Thyroid gland (tissue), 4 donors: ENCODE measurements around the gene RAB18. TPM values are rescaled to one million over a fixed set of nuclear protein-coding genes. Genes with fewer than 3 reads are reported as not detected.
A peak's percentile ranks its signal among the peaks of the same experiment; 100 is the strongest.

Experiments used
- DNase-seq, 2 donors: peaks; one replicate each; pipeline ENCODE4 v3.0.0-alpha.2; 2019
- H3K27ac ChIP-seq, 3 donors: fragments of 200-600 bp; sonication (generic); 1 replicate in 2 of 3; 2 replicates in 1 of 3; pipeline ENCODE4 v1.5.1; 2016 to 2019; ENCODE audit warnings: mild to moderate bottlenecking in 1 of 3, moderate library complexity in 1 of 3
- H3K27me3 ChIP-seq: fragments of 200-600 bp; sonication (generic); one replicate; pipeline ENCODE4 v1.5.1; 2019
- H3K36me3 ChIP-seq, 2 donors: fragments of 200-600 bp; sonication (generic); one replicate each; pipeline ENCODE4 v1.5.1; 2016 to 2019
- H3K4me1 ChIP-seq, 2 donors: fragments of 200-600 bp; sonication (generic); one replicate each; pipeline ENCODE4 v1.5.1; 2017 to 2019
- H3K4me3 ChIP-seq, 3 donors: fragments of 200-600 bp; sonication (generic); replicated peaks in 1 of 3; 1 replicate in 2 of 3; 2 replicates in 1 of 3; pipeline ENCODE4 v1.5.1; 2016; ENCODE audit warnings: mild to moderate bottlenecking in 1 of 3
- H3K9me3 ChIP-seq: fragments of 200-600 bp; sonication (generic); one replicate; pipeline ENCODE4 v1.5.1; 2017
- POLR2A ChIP-seq, 2 donors: fragments of 450-650 bp; IDR thresholded peaks; one replicate each; pipeline ENCODE4 v1.6.1; 2017; ENCODE audit warnings: antibody characterized with exemption in 2 of 2, mild to moderate bottlenecking in 2 of 2, moderate library complexity in 1 of 2
- WGBS, 2 donors: methylation state at CpG; one replicate each; pipeline ENCODE4 v1.1.5; 2017; 5-methylcytosine and 5-hydroxymethylcytosine counted together
- intact Hi-C: fragments of 100-400 bp; cut with DNase I; formaldehyde crosslinking; loops from one replicate; pipeline ENCODE4 v1.15.1; 2023
- total RNA-seq, 4 donors: library from RNA; depleted of rRNA; stranded (reverse); fragments of >200 nt; gene quantifications; one replicate each; pipeline ENCODE4 v1.2.3, GENCODE V29; 2016
- TF ChIP-seq, protein P1 (sequence below), 6 experiments: fragments of 200-600 bp in 3 of 6; fragments of 450-650 bp in 3 of 6; sonication (generic) in 3 of 6; IDR thresholded peaks; one replicate each; pipeline ENCODE4 v1.5.1; 2016 to 2019; ENCODE audit warnings: antibody characterized with exemption in 6 of 6, mild to moderate bottlenecking in 2 of 6, inconsistent platforms in 1 of 6, moderate library complexity in 1 of 6

Gene RAB18
- total RNA-seq, 4 donors from 2014 or later, result 58.9 to 86.0 (median 72.8) TPM

DNA sequence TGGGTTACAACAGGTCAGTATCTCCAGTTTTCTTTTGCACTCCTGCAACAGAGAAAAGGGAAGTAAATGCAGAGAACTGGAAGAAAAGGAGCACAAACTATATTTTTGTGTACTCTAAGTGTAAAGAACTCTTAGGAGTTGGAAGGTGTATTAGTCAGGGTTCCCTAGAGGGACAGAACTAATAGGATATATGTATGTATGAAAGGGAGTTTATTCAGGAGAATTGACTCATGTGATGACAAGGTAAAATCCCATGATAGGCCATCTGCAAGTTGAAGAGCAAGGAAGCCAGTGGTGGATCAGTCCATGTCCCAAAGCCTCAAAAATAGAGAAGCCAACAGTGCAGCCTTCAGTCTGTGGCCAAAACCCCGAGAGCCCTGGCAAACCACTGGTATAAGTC is 22.6 kb upstream of the RAB18 start:
- Histone ChIP-seq H3K27me3 (no peaks in the 10 kb centered on the region), H3K4me1 (no peaks in the 10 kb centered on the region), H3K27ac (no peak overlapping the region), H3K36me3 (no peaks in the 10 kb centered on the region), H3K9me3 (no peaks in the 10 kb centered on the region), H3K4me3 (no peak overlapping the region)
- intact Hi-C loops, result no loop called here
- TF ChIP-seq, protein P1, sequence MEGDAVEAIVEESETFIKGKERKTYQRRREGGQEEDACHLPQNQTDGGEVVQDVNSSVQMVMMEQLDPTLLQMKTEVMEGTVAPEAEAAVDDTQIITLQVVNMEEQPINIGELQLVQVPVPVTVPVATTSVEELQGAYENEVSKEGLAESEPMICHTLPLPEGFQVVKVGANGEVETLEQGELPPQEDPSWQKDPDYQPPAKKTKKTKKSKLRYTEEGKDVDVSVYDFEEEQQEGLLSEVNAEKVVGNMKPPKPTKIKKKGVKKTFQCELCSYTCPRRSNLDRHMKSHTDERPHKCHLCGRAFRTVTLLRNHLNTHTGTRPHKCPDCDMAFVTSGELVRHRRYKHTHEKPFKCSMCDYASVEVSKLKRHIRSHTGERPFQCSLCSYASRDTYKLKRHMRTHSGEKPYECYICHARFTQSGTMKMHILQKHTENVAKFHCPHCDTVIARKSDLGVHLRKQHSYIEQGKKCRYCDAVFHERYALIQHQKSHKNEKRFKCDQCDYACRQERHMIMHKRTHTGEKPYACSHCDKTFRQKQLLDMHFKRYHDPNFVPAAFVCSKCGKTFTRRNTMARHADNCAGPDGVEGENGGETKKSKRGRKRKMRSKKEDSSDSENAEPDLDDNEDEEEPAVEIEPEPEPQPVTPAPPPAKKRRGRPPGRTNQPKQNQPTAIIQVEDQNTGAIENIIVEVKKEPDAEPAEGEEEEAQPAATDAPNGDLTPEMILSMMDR (IDR thresholded peaks at IDR 0.05), result no peak
- TF ChIP-seq POLR2A (IDR thresholded peaks at IDR 0.05), result no peak
- WGBS, 2 donors, result 74 to 89% methylated on average over 1 of the region's 1 CpG
- no peak for DNase-seq

DNA sequence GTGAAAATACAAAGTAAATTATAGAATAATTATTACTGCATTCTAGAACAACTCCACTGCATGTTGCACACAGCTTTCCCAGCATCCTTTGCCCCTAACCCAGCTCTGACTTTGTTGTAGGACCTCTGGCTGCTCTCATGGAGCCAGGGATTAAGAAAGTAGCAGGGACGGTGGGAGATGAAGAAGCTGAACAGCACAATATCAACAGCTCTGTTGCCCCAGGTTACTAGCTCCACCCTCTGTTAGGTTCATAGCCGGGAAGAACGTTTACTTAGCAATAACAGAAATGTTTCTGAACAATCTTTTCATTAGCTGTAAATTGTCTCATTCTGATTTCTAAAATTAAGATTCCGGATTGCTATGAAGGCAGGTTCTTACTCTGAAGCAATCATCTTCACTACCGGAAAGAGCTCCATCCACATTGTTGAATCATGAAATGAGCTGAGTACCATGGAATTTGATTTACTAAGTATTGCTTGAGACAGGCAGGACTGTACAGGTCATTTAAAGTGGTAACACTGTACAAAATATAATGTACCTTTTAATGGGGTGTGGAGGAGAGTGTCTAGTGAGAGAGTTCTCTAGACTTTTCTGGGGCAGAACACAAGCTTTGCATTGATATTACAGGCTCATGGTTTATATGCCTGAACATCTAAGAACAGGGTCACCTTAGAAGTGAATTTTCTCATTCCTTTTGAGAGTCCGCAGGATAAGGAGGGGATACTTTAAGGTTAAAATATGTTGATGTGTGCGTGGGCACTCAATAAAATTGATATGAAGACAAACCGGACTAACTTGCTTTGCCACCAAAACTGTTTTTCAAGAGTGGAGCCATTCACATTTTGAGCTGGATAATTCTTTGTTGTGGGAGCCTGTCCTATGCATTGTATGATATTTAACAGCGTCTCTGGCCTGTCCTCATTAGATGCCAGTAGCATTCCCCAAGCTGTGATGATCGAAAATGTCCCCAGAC is 20.8 kb upstream of the RAB18 start:
- 31 to 33% methylated on average over 10 of the region's 10 CpGs for WGBS, 2 donors
- Histone ChIP-seq H3K27ac (no peak overlapping the region), H3K36me3 (no peaks in the 10 kb centered on the region), H3K9me3 (no peaks in the 10 kb centered on the region), H3K4me3 (no peak overlapping the region), H3K4me1 (no peaks in the 10 kb centered on the region), H3K27me3 (no peaks in the 10 kb centered on the region)
- DNase-seq, result peak in 1 of 2 donors; percentile 22
- TF ChIP-seq, protein P1 (IDR thresholded peaks at IDR 0.05), result no peak
- TF ChIP-seq POLR2A (IDR thresholded peaks at IDR 0.05), result no peak
- intact Hi-C loops, result no loop called here

DNA sequence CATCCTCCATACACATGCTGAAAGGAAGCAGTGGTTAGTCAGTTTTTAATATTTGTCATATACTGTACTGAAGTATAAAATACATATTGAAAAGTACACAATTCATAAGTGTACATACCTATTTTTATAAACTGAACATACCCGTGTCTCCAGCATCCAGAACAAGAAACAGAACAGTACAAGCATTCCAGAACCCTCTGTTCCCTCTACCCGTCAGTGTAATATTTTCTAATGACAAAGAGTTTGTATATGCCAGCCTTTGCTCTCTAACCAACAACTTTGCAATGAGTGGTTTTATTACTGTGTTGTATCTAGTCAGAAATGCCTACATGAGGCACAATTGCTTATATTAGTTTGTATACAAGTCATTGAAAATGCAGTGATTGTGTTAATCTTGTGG is 18.7 kb upstream of the RAB18 start:
- DNase-seq, result no peak
- intact Hi-C loops, result no loop called here
- TF ChIP-seq POLR2A (IDR thresholded peaks at IDR 0.05), result no peak
- TF ChIP-seq, protein P1 (IDR thresholded peaks at IDR 0.05), result no peak
- Histone ChIP-seq H3K27me3 (no peaks in the 10 kb centered on the region), H3K4me3 (no peak overlapping the region), H3K27ac (no peak overlapping the region), H3K9me3 (no peaks in the 10 kb centered on the region), H3K4me1 (no peaks in the 10 kb centered on the region), H3K36me3 (no peaks in the 10 kb centered on the region)
- 85 to 86% methylated on average over 2 of the region's 2 CpGs for WGBS, 2 donors

DNA sequence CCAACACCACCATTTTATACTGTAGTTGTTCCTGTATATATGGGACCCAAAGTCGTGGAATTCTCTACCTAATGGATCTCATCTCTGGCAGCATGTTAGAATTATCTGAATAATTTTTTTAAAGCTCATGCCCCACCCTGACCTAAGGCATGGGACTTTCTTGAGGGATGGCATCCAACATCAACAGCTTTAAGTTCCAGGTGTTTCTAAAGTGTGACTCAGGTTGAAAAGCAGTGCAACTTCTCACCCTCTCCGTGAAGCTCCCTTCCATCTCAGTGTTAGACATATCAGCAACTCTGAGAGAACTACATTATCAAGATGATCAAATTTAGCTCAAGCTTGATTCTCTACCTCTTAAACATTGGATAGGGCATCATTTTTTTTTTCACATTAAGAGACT is 18.1 kb upstream of the RAB18 start:
- intact Hi-C loops, result no loop called here

More for the DNA sequence above, 18.1 kb upstream of the RAB18 start:
- Histone ChIP-seq H3K36me3 (no peaks in the 10 kb centered on the region), H3K9me3 (no peaks in the 10 kb centered on the region), H3K27ac (no peak overlapping the region), H3K4me1 (no peaks in the 10 kb centered on the region), H3K4me3 (no peak overlapping the region), H3K27me3 (no peaks in the 10 kb centered on the region)
- DNase-seq, result no peak
- TF ChIP-seq, protein P1 (IDR thresholded peaks at IDR 0.05), result no peak
- no peak for TF ChIP-seq POLR2A (IDR thresholded peaks at IDR 0.05)
- 45 to 54% methylated on average over 2 of the region's 2 CpGs for WGBS, 2 donors
